Frontal cortex (tissue), 4 donors: ENCODE results near the gene MEF2C. TPM values are rescaled to one million over a fixed set of nuclear protein-coding genes. Genes with fewer than 3 reads are reported as not detected.

Experiments used
- DNase-seq, 2 donors: peaks; one replicate each; pipeline ENCODE4 v3.0.0; 2012; ENCODE audit warnings: low spot score in 2 of 2
- FAIRE-seq: peaks from 2 replicates; lab custom pipeline; 2012; peaks lifted over from hg19 to GRCh38; lab: Jason Lieb, UNC
- total RNA-seq: library from RNA; depleted of rRNA; stranded (reverse); fragments of >200 nt; gene quantifications from one replicate; pipeline ENCODE4 v1.2.3, GENCODE V29; 2014
- donor health status: control.
- donor health status: control.
- donor health status: control.

The MEF2C gene
- total RNA-seq, 1 donor from 2014 or later, result 1,165 TPM

DNA sequence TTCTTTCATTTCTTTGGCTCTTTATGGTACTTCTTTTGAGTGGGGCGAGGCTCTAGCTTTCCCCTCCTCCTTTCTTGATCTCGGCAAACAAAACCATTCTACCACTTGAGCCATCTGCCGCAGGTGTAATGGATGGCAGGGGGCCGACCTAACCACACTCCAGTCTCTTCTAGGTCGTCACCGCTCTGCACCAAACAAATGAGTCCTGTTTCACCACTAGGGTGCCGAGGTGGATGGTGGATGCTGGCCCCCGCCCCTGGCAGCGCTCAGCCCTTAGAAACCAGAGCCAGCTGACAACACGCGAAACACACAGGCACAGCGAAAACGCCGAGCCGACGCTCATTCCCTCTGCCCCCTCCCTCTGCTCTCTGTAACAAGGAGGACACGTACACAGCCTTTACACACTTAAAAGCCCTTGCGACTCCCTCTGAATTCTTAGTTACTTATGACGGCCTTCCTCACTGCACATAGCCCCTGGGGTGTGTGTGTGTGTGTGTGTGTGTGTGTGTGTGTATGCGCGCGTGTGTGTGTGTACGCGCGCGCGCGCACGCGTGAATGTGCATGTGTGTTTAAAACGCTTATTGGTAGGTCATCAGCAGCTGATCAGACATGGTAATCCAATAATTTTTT lies 199.4 kb downstream of the MEF2C start:
- no peak for FAIRE-seq
- DNase-seq, result peak in 1 of 2 donors; percentile 55

DNA sequence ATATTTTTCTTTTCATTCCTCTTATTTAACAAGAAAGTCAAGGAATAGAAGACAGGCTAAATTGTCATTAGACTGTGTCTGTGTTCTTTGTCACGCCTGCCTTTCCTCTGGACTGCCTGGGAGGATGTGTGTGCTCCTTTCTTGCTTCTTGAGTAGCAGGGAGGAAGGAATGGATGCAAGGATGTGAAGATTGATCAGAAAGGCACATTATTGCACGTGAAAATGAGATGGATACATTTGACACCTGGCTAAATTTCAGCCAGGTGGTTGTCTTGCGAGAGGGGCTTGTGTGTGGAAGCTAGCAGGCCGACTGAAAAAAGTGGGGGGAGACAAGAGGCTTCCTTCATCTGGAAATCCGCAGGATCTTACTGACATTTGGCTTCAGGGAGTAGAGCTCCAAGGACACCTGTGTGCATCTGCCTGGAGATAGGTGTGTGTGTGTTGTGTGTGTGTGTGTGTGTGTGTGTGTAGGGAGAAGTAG lies 200.1 kb downstream of the MEF2C start:
- FAIRE-seq (no peak), DNase-seq (no peak)

GRCh38 chr5:88682131-88682530 lies 200.9 kb downstream of the MEF2C start:
- DNase-seq (no peak), FAIRE-seq (no peak)

GRCh38 chr5:88681211-88681803 lies 201.7 kb downstream of the MEF2C start:
- FAIRE-seq (no peak), DNase-seq (no peak)

DNA sequence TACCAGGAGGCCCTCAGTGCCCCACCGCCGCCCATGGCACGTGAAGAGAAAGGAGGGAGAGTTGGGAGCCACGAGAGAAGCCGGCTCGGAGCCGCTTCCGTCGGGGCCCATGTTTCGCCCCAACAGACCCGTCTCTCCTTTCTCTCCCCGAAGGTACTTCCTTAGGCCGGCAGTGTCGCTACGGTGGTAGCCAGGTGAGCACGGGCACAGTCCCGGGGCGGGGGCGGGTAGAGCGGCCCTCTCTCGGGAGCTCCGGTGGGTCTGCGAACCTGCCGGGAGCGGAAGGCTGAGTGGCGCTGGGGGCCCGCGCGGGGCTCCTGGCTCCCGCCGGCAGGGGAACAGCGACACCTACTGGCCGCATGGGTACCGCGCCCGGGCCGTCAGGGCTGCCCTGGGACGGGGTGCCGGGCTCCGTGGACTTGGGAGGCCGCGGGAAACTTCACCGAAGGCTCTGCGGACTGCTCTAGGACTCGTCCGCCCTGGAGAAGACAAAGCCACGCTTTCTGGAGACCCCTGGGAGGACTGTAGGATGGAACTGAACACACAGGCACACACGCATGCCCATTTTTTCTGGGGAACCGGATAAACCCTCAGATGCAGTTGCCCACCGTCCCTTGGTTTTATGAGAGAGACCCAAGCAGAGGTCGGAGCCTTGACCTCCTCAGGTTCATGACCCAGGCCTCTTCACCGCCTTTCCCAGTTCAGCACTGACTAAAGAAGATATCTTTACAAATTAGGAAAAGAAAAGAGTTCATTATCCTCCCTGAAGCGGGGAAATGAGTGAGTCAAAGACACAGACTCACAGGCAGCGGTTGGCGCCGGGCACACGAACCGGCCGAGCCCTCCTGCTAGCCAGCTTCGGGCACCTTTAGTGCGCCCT lies 202.5 kb downstream of the MEF2C start:
- DNase-seq (peak; percentile 78 to 79), FAIRE-seq (no peak)

- no peak for DNase-seq
- no peak for FAIRE-seq
Measured at GRCh38 chr5:88679638-88680037, 203.3 kb downstream of the MEF2C start.

- FAIRE-seq (no peak), DNase-seq (no peak)
Measured at GRCh38 chr5:88678770-88679381, 204.1 kb downstream of the MEF2C start.

- FAIRE-seq (no peak), DNase-seq (no peak)
Measured at GRCh38 chr5:88677943-88678769, 204.8 kb downstream of the MEF2C start.

DNA sequence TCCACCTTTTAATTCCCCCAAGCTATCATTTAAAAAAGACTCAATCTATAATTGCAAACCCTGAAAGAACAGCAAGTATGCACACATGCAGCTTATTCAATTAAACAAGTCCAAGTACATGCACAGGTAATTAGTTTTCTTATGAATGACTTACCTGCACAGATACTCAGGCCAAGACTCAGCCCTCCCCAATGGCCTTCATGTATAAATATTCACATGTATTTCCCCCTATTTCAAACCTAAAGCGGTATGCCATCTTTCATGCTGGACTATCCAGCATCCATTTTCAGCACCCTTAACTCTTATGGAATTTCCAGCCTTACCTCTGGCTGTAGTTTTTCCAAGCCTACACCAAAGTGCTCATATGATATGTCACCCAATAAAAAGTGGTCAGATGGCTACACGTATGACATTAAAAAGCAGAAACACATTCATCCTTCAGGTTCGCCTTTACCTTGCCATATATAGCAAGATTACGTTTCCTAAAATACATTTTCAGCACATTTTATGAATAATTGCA lies 205.5 kb downstream of the MEF2C start:
- no peak for FAIRE-seq
- no peak for DNase-seq

DNA sequence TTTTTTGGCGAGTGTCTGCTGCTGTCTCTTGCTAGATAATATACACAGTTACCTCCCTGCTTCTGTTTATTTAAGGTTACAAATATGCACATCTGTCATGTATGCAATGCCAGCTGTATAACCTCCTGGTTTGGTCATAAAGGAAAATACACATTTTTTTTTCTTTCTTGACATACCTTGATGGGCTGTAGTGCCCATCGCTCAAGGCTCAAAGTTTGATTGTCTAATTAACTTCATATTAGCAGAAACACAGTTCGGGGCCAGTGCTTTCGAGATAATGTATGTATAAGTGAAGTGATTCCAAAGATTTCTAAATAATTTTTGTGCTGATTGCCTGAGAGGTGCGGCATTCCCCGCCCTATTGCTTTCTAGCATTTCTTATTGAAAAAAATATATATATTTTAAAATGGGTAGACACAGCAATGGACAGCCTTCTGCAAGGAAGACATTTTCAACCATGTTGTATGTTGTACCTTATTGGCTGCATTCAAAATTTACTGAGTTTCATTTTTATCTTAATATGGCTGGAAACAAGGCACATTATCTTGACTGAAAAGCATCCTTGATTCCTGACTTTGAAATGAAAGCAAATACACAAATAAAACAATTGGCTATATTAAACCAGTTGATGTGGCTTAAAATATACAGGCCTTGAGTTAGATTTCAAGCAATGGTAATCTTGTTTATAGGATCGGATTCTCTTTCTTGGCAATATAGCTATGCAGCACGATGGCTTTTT lies 206.2 kb downstream of the MEF2C start:
- no peak for DNase-seq
- no peak for FAIRE-seq

- no peak for FAIRE-seq
Measured at GRCh38 chr5:88675708-88676636, 207.0 kb downstream of the MEF2C start.

DNA sequence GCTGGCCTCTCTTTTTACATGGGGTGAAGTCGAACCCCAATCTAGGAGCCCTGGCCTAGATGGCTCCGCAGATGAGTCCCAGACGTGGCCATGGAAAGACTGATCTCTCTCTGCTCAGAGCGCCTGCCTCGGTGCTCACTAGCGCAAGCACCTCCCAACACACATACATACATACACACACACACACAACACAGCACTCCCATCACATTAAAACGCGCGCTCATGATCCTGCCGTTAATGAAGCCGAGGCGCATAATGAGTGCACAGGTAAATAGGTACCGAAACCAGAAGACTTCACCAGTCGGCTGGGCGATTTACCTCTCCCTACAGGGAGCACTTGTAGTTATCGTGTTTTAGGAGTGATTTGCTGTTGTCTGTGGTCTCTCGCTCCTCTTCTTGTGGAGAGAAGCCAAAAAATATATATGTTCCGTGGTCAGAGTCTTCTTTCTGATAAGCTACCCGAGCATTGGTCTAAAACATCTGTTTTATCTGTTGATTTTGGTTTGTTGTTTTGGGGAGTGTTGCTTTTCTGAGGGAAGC lies 207.7 kb downstream of the MEF2C start:
- FAIRE-seq (no peak), DNase-seq (no peak)

More at GRCh38 chr5:88675708-88676636, 207.0 kb downstream of the MEF2C start:
- no peak for DNase-seq

DNA sequence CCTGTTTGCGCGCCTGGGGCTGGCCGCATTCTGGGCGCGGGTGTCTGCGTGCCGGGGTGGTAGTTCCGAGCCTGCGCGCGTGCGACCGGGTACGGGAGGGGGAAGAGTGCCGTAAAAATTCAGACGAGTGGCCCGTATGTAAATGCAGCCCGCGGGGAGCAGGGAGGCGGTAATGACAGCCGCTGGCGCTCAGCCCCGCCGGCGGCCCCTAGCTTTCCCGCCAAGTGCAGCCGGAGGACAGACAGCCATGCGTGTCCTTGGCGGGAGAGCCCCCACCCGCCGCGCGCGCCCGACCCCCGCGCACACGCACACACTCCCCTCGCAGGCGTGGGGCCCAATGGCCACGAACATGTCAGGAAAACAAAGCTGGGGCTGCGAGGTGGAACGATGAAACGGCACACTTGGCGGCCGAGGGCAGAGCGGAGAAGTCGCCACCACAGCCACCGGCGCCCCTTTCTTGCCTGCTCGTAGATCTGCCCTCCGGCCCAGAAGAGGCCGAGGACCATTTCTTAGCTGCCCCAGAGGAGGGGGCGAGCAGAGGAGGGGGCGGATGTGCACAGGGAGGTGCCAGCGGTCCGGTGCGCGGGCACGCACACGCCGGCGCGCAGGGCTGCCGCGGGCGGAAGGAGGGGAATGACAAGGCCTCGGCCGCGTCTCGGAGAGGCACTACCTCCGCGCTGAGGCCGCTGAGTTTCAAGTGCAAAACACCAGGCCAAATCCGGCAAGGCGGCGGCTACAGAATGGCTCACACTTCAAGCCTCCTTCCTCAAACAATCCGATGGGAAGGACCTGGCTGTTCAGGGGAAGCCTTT lies 208.4 kb downstream of the MEF2C start:
- FAIRE-seq (no peak), DNase-seq (peak in 1 of 2 donors; percentile 72)

DNA sequence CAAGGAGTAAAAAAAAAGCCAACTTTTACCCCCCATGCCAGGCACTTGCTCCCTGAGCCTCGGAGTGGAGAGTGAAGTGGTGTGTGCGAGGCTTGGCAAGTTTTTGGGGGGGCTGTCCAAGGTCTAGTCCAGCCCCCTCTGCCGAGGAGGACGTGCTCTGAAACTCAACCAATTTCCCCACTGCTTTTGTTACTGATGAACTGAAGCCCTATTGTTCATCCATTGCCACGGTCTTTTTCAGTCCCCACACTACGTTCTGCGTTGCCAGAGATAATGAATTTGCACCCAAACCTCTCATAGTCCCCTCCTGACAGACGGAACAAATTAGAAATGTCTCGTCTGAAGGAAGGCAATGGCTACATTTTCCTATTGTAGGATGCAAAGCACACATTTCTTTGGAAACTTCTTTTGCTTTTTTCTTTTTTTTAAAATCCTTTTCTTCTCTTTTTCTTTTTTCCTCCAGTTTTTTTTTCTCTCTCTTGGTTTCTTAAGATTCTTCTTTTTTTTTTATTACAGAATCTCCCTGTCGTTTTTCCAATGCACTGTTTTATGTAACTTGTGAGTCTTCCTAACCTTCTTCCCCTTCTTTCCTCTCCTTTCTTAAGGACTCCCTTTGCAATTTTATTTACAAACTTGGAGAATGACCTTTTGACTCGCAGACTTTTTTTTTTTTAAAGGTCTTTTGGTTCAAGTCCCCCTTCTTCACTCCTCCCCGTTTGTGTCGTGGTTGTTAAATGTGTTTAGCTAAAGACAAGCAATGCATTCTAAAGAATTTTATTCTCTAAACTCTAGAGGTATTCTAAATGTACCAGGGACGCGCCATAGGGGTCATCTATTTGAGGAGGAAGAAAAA lies 209.5 kb downstream of the MEF2C start:
- no peak for FAIRE-seq

DNA sequence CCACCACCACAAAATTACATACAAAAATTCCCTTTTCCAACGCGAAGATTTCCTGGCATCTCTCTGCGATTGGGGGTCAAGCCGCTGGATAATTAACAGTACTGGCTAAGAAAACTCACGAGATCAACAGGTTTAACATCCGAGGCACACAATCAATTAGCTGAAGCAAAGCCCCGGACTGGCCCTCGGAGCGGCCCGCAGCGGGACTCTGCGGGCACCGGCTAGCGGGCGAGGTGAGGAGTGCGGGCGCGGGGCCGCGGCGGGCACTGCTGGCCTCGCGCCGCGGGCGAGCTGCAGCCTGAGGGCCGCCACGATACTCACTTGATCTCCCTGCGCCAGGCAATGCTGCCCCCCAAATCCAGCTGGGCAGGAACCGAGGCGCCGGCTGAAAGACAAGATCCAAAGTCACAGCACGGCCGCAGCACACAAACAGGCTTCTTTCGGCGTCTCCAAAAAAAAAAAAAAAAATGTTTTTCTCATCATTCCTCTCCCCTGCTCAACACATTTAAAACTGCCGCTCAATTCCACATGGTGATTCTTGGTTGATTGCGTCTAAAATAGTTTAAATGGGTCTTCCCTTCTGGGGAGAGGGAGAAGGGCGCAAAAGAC lies 210.2 kb downstream of the MEF2C start:
- DNase-seq (no peak), FAIRE-seq (no peak)

More for the DNA sequence above, 209.5 kb downstream of the MEF2C start:
- peak; percentile 62 to 86 for DNase-seq
